Epithelial cell of esophagus (primary cell): ENCODE results near the gene IL1RAPL2.
A peak's percentile ranks its signal among the peaks of the same experiment; 100 is the strongest.

ENCODE experiments used
- DNase-seq: peaks from one replicate; pipeline ENCODE4 v3.0.0; 2010; ENCODE audit warnings: low read depth
- H3K4me3 ChIP-seq: 2 replicates; pipeline ENCODE4 v1.5.1; 2011; ENCODE audit warnings: mild to moderate bottlenecking, low read length, control low read depth
- TF ChIP-seq, protein P1 (sequence below): IDR thresholded peaks from 2 replicates; pipeline ENCODE4 v1.5.1; 2011; ENCODE audit warnings: low read depth, mild to moderate bottlenecking, low read length, control low read depth, inconsistent platforms; ENCODE audit not compliant: insufficient read depth; ENCODE audit errors: missing control alignments

The IL1RAPL2 gene

DNA sequence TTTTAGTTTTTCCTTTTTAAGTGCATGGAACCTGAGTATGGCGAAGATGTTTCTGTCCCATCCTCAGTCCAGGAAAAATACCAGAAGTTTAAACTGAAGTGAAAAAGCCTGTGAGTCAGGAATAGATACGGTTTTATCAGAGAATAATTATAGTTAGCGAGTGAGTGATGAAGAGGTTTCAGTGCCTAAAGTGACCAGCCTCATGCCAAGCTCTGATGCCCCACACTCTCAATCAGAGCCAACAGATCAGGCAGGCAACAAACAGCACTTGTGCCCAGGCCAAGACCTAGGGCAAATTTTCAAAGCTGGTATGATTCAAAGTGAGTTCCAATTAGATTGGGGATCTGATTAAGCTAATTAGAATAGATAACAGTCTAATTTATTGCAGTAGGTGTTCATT is 1043.5 kb downstream of the IL1RAPL2 start:
- TF ChIP-seq, protein P1, sequence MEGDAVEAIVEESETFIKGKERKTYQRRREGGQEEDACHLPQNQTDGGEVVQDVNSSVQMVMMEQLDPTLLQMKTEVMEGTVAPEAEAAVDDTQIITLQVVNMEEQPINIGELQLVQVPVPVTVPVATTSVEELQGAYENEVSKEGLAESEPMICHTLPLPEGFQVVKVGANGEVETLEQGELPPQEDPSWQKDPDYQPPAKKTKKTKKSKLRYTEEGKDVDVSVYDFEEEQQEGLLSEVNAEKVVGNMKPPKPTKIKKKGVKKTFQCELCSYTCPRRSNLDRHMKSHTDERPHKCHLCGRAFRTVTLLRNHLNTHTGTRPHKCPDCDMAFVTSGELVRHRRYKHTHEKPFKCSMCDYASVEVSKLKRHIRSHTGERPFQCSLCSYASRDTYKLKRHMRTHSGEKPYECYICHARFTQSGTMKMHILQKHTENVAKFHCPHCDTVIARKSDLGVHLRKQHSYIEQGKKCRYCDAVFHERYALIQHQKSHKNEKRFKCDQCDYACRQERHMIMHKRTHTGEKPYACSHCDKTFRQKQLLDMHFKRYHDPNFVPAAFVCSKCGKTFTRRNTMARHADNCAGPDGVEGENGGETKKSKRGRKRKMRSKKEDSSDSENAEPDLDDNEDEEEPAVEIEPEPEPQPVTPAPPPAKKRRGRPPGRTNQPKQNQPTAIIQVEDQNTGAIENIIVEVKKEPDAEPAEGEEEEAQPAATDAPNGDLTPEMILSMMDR, result no peak
- DNase-seq, result no peak
- H3K4me3 ChIP-seq, result no peak overlapping the region

DNA sequence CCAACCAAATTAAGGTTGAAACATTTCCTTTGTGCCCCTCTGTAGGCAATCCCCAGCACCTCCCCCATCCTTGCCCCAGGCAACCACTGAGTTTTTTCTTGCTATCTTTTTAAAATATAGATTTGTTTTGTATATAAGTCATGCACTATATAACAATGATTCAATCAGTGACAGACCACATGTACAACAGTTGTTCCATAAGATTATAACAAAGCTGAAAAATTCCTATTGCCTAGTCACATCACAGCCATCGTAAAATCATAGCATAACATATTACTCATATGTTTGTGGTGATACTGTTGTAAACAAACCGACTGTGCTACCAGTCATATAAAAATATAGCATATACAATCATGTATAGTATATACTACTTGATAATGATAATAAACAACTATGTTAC is 1044.4 kb downstream of the IL1RAPL2 start:
- peak; percentile 30 for DNase-seq
- TF ChIP-seq, protein P1, result no peak
- H3K4me3 ChIP-seq, result no peak overlapping the region

DNA sequence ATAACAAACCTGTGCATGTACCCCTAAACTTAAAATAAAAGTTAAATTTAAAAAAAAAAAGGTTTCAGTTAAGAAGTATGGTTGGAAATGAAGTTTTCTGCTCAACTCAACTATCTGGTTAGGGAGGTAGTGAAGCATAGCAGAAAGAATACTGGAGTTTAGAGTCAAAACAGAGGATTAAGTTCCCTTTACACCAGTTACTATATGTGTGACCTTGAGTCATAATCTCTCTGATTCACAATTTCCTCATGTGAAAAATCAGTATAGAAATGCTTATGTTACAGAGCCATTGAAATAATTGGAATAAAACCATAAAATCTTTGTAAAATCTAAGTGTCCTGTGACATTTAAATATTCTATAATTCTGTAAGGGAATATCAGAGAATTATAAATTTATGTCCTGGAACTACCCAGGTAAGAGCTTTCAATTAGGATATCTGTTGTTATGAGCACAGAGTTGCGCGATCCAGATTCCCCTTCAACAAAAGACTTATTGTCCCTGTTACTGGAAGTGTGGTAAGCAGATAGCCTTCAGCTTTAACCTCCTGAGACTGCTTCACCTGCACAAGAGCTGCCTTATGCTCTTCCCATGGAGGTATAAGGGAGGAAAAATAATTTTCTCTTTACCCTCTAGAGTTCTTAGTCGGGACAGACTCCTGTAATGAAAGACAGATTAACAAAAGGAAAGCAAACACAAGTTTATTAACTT is 1052.5 kb downstream of the IL1RAPL2 start:
- peak; percentile 51 for DNase-seq
- TF ChIP-seq, protein P1, result no peak
- no peak overlapping the region for H3K4me3 ChIP-seq

GRCh38 chrX:105634180-105634579 is 1068.2 kb downstream of the IL1RAPL2 start:
- DNase-seq, result no peak
- no peak overlapping the region for H3K4me3 ChIP-seq
- TF ChIP-seq, protein P1, result no peak

DNA sequence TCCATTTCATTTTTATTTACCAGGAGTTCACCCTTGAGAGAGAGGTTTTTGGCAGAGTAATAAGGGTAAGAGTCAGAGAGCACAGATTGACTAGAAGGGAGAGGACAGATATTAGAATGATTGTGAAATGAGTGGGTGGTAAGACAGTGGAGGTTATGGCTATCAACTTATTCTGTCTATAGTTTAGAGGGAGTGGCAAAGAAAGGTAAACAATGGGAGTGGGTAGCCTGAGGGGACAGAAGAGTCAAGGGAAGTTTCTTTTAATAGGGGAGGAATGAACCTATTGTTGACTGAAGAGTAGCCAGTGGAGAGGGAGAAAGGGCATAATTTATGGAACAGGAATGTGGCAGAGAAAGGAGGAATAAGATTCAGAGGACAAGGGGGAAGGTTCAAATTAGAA is 1069.8 kb downstream of the IL1RAPL2 start:
- no peak overlapping the region for H3K4me3 ChIP-seq
- DNase-seq, result peak; percentile 25
- TF ChIP-seq, protein P1, result no peak

GRCh38 chrX:105636667-105637066 is 1070.7 kb downstream of the IL1RAPL2 start:
- DNase-seq, result no peak
- H3K4me3 ChIP-seq, result no peak overlapping the region
- TF ChIP-seq, protein P1, result no peak
